H1 (cell line): ENCODE results near the gene BDKRB1. TPM values are rescaled to one million over a fixed set of nuclear protein-coding genes. Genes with fewer than 3 reads are reported as not detected.

Experiments used
- CTCF ChIA-PET: fragments of 300-600 bp; sonication (Branson Sonifier 250); formaldehyde crosslinking; loops from one replicate; lab custom pipeline; 2021; ENCODE audit not compliant: partially characterized antibody; lab: Charles Lee
- POLR2A ChIA-PET: fragments of 300-600 bp; sonication (Branson Sonifier 250); formaldehyde crosslinking; loops from one replicate; lab custom pipeline; 2021; ENCODE audit warnings: inconsistent platforms; ENCODE audit not compliant: partially characterized antibody; lab: Charles Lee
- DNase-seq, 2 experiments: peaks; one replicate each; pipeline versions ENCODE4 v3.0.0 to v3.0.0-alpha.2; 2010 to 2022; ENCODE audit warnings: low spot score in 2 of 2, low read depth in 1 of 2, mixed read lengths in 1 of 2
- FAIRE-seq: peaks from 2 replicates; lab custom pipeline; 2011; peaks lifted over from hg19 to GRCh38; lab: Jason Lieb, UNC
- H2AFZ ChIP-seq: 2 replicates; pipeline ENCODE4 v1.8.1; 2012; ENCODE audit warnings: low read length, inconsistent platforms
- H2AK5ac ChIP-seq: 2 replicates; pipeline ENCODE4 v1.6.1; 2013; ENCODE audit warnings: low read depth, low read length
- H2BK120ac ChIP-seq: replicated peaks from 2 replicates; pipeline ENCODE3; 2013; ENCODE audit warnings: low read depth, low read length, inconsistent platforms
- H2BK12ac ChIP-seq: 2 replicates; pipeline ENCODE4 v1.6.1; 2013; ENCODE audit warnings: low read depth, low read length
- H2BK15ac ChIP-seq: 2 replicates; pipeline ENCODE4 v1.6.1; 2013; ENCODE audit warnings: low read length
- H2BK20ac ChIP-seq: 2 replicates; pipeline ENCODE4 v1.6.1; 2013; ENCODE audit warnings: low read length
- H2BK5ac ChIP-seq: 2 replicates; pipeline ENCODE4 v1.6.1; 2013; ENCODE audit warnings: low read depth, low read length
- H3K14ac ChIP-seq: 2 replicates; pipeline ENCODE4 v1.6.1; 2013; ENCODE audit warnings: inconsistent platforms; ENCODE audit not compliant: insufficient read length
- H3K18ac ChIP-seq: 2 replicates; pipeline ENCODE4 v1.6.1; 2013; ENCODE audit warnings: low read length; ENCODE audit errors: extremely low read depth
- H3K23ac ChIP-seq: 2 replicates; pipeline ENCODE4 v1.6.1; 2013; ENCODE audit warnings: inconsistent platforms; ENCODE audit not compliant: insufficient read length
- H3K23me2 ChIP-seq: 2 replicates; pipeline ENCODE4 v1.6.1; 2013; ENCODE audit warnings: low read depth, low read length
- H3K27ac ChIP-seq: 2 replicates; pipeline ENCODE4 v1.6.1; 2011; ENCODE audit warnings: low read depth, low read length, inconsistent platforms
- H3K27me3 ChIP-seq, 4 experiments: replicated peaks in 1 of 4; 1 replicate in 1 of 4; 2 replicates in 3 of 4; pipeline versions ENCODE4 v1.6.1 to v1.8.1; 2011 to 2013; ENCODE audit warnings: low read length in 3 of 4, mild to moderate bottlenecking in 3 of 4, inconsistent platforms in 2 of 4, mixed read lengths in 2 of 4, moderate library complexity in 1 of 4; ENCODE audit not compliant: control insufficient read depth in 3 of 4, insufficient read depth in 3 of 4; ENCODE audit errors: extremely low read depth in 1 of 4
- H3K36me3 ChIP-seq, 4 experiments: 2 replicates each; pipeline versions ENCODE4 v1.6.1 to v1.8.1; 2011 to 2013; ENCODE audit warnings: mild to moderate bottlenecking in 4 of 4, low read length in 3 of 4, moderate library complexity in 2 of 4, control low read depth in 1 of 4, inconsistent platforms in 1 of 4; ENCODE audit not compliant: insufficient read depth in 4 of 4, control insufficient read depth in 2 of 4
- H3K4ac ChIP-seq: replicated peaks from 2 replicates; pipeline ENCODE3; 2013; ENCODE audit warnings: low read length, low read depth, mixed read lengths, inconsistent platforms; ENCODE audit not compliant: insufficient read length
- H3K4me1 ChIP-seq, 4 experiments: replicated peaks in 1 of 4; 1 replicate in 1 of 4; 2 replicates in 3 of 4; pipeline versions ENCODE4 v1.6.1 to v1.8.1; 2011 to 2013; ENCODE audit warnings: low read length in 3 of 4, inconsistent platforms in 2 of 4, mixed read lengths in 1 of 4; ENCODE audit not compliant: insufficient read depth in 4 of 4, control insufficient read depth in 3 of 4
- H3K4me2 ChIP-seq, 2 experiments: 2 replicates each; pipeline versions ENCODE4 v1.6.1 to v1.8.1; 2011 to 2013; ENCODE audit warnings: low read depth in 2 of 2, low read length in 2 of 2, control low read depth in 1 of 2, inconsistent platforms in 1 of 2, mild to moderate bottlenecking in 1 of 2; ENCODE audit not compliant: insufficient read depth in 1 of 2
- H3K4me3 ChIP-seq, 4 experiments: fragments of 200-600, 300-600 bp in 1 of 4; sonication (generic), shearing (Covaris generic), sonication (Bioruptor Twin) in 1 of 4; 2 replicates each; pipeline versions ENCODE4 v1.5.1 to v1.8.1; 2011 to 2016; ENCODE audit warnings: low read length in 4 of 4, low read depth in 3 of 4, control low read depth in 2 of 4, inconsistent platforms in 2 of 4, mild to moderate bottlenecking in 2 of 4, mixed read lengths in 1 of 4, moderate library complexity in 1 of 4; ENCODE audit not compliant: insufficient read depth in 2 of 4; ENCODE audit errors: extremely low read depth in 1 of 4
- H3K56ac ChIP-seq: replicated peaks from 2 replicates; pipeline ENCODE3; 2013; ENCODE audit warnings: low read depth, mild to moderate bottlenecking, mixed read lengths, low read length, inconsistent platforms; ENCODE audit not compliant: insufficient read length
- H3K79me1 ChIP-seq: 2 replicates; pipeline ENCODE4 v1.6.1; 2013; ENCODE audit warnings: low read depth, low read length, control low read depth
- H3K79me2 ChIP-seq, 2 experiments: 2 replicates each; pipeline versions ENCODE4 v1.6.1 to v1.8.1; 2012 to 2013; ENCODE audit warnings: low read length in 2 of 2, mild to moderate bottlenecking in 2 of 2, inconsistent platforms in 1 of 2; ENCODE audit not compliant: insufficient read depth in 2 of 2, control insufficient read depth in 1 of 2
- H3K9ac ChIP-seq, 4 experiments: replicated peaks in 1 of 4; 1 replicate in 1 of 4; 2 replicates in 3 of 4; pipeline versions ENCODE4 v1.6.1 to v1.8.1; 2011 to 2013; ENCODE audit warnings: low read depth in 3 of 4, low read length in 3 of 4, control low read depth in 2 of 4, mild to moderate bottlenecking in 2 of 4, moderate library complexity in 2 of 4, inconsistent platforms in 1 of 4; ENCODE audit errors: extremely low read depth in 1 of 4
- H3K9me3 ChIP-seq, 2 experiments: 2 replicates each; pipeline versions ENCODE4 v1.6.1 to v1.8.1; 2012 to 2013; ENCODE audit warnings: mild to moderate bottlenecking in 2 of 2, moderate library complexity in 2 of 2, control low read depth in 1 of 2, inconsistent platforms in 1 of 2, low read depth in 1 of 2, low read length in 1 of 2, mixed read lengths in 1 of 2; ENCODE audit not compliant: insufficient read depth in 2 of 2
- H4K20me1 ChIP-seq, 2 experiments: replicated peaks in 1 of 2; 2 replicates each; pipeline versions ENCODE3 to v1.8.1; 2011 to 2013; ENCODE audit warnings: inconsistent platforms in 2 of 2, low read length in 2 of 2, mild to moderate bottlenecking in 1 of 2; ENCODE audit not compliant: insufficient read depth in 2 of 2, control insufficient read depth in 1 of 2
- H4K5ac ChIP-seq: 2 replicates; pipeline ENCODE4 v1.6.1; 2013; ENCODE audit warnings: low read length, low read depth, mixed read lengths, inconsistent platforms; ENCODE audit not compliant: insufficient read length
- H4K8ac ChIP-seq: 2 replicates; pipeline ENCODE4 v1.8.0; 2013; ENCODE audit warnings: mild to moderate bottlenecking, moderate library complexity, low read length, inconsistent platforms; ENCODE audit not compliant: insufficient read depth; ENCODE audit errors: extremely low read depth
- H4K91ac ChIP-seq: replicated peaks from 2 replicates; pipeline ENCODE3; 2013; ENCODE audit warnings: low read length, mixed read lengths, inconsistent platforms; ENCODE audit not compliant: insufficient read length
- CBX5 ChIP-seq: fragments of 300-800, 300-1000 bp; sonication (generic); IDR thresholded peaks from 2 replicates; pipeline ENCODE4 v1.7.1; 2016; ENCODE audit warnings: antibody characterized with exemption, low read length, low read depth
- CBX8 ChIP-seq: fragments of 300-800, 300-1000 bp; sonication (generic); IDR thresholded peaks from 2 replicates; pipeline ENCODE4 v1.7.1; 2016; ENCODE audit warnings: low read depth, low read length, borderline replicate concordance
- CREB1 ChIP-seq: IDR thresholded peaks from 2 replicates; pipeline ENCODE4 v1.6.1; 2012; ENCODE audit warnings: inconsistent platforms
- CTBP2 ChIP-seq: IDR thresholded peaks from 2 replicates; pipeline ENCODE4 v1.7.0; 2011; ENCODE audit warnings: borderline replicate concordance, mild to moderate bottlenecking, moderate library complexity, mixed read lengths, low read length; ENCODE audit not compliant: insufficient read depth, insufficient read length
- EGR1 ChIP-seq: IDR thresholded peaks from 2 replicates; pipeline ENCODE4 v1.6.1; 2011; ENCODE audit warnings: low read depth, low read length, borderline replicate concordance
- JUN ChIP-seq: IDR thresholded peaks from 2 replicates; pipeline ENCODE4 v1.6.1; 2011; ENCODE audit warnings: low read depth, mild to moderate bottlenecking, improper control_type of control experiment, low read length
- NRF1 ChIP-seq: IDR thresholded peaks from 2 replicates; pipeline ENCODE4 v1.6.1; 2011; ENCODE audit warnings: mild to moderate bottlenecking, low read depth, low read length, improper control_type of control experiment
- PHF8 ChIP-seq: fragments of 200-600 bp; sonication (generic); conservative IDR thresholded peaks from 2 replicates; pipeline ENCODE4 v1.7.1; 2012; ENCODE audit warnings: low read depth, mild to moderate bottlenecking, inconsistent platforms, low read length, moderate library complexity
- POLR2AphosphoS5 ChIP-seq: IDR thresholded peaks from 2 replicates; pipeline ENCODE4 v1.6.1; 2011; ENCODE audit warnings: low read depth, low read length
- RFX5 ChIP-seq: IDR thresholded peaks from 2 replicates; pipeline ENCODE4 v1.6.1; 2011; ENCODE audit warnings: low read depth, low read length, improper control_type of control experiment, borderline replicate concordance
- SAP30 ChIP-seq: fragments of 300-600 bp; sonication (generic); IDR thresholded peaks from 2 replicates; pipeline ENCODE4 v1.7.1; 2012; ENCODE audit warnings: low read length, moderate library complexity, mild to moderate bottlenecking, inconsistent platforms; ENCODE audit not compliant: insufficient read depth, insufficient replicate concordance
- SIRT6 ChIP-seq: IDR thresholded peaks from one replicate; pipeline ENCODE4 v1.7.1; 2012; ENCODE audit warnings: low read length, inconsistent platforms
- SRF ChIP-seq: IDR thresholded peaks from 2 replicates; pipeline ENCODE4 v1.6.1; 2011; ENCODE audit warnings: mild to moderate bottlenecking, low read depth, low read length, moderate library complexity
- SUZ12 ChIP-seq: fragments of 200-600 bp; sonication (generic); IDR thresholded peaks from 2 replicates; pipeline ENCODE4 v1.6.1; 2012; ENCODE audit warnings: mild to moderate bottlenecking, inconsistent platforms, low read length, moderate library complexity, mixed read lengths
- YY1 ChIP-seq: IDR thresholded peaks from 2 replicates; pipeline ENCODE4 v1.6.1; 2011; ENCODE audit warnings: low read depth, mild to moderate bottlenecking, low read length
- WGBS, 2 experiments: shearing (Covaris generic) in 1 of 2; methylation state at CpG; one replicate each; pipeline versions ENCODE4 v1.1.6 to v1.1.7; 2013 to 2015; ENCODE audit warnings: low lambda C conversion rate in 2 of 2, mixed read lengths in 2 of 2, inconsistent platforms in 1 of 2, low coverage in 1 of 2, missing lambda C conversion rate in 1 of 2; ENCODE audit not compliant: insufficient replicate concordance in 2 of 2, insufficient coverage in 1 of 2, insufficient read length in 1 of 2; ENCODE audit errors: extremely low coverage in 1 of 2, missing lambda C conversion rate in 1 of 2; 5-methylcytosine and 5-hydroxymethylcytosine counted together
- polyA plus RNA-seq, 7 experiments: library from polyadenylated mRNA; depleted of rRNA in 3 of 7; stranded (reverse) in 5 of 7; unstranded in 2 of 7; fragments of >200 nt in 5 of 7; fragments of 200-250 nt in 2 of 7; gene quantifications; 1 replicate in 5 of 7; 2 replicates in 1 of 7; 4 replicates in 1 of 7; pipeline versions ENCODE4 v1.2.1 to v1.2.3, GENCODE V29; 2011 to 2013; ENCODE audit warnings: missing spikeins in 2 of 7, mixed read lengths in 2 of 7
- total RNA-seq: library from RNA; stranded (reverse); fragmentation: NEBNext Ultra II Directional; extraction: Animal tissue kit (Norgen Biotek cat#: 25700); gene quantifications from 2 replicates; pipeline ENCODE4 v1.2.1, GENCODE V29; 2021

BDKRB1 gene
- total and polyA plus RNA-seq, 2 of the 8 experiments (the other 6 are each of a cell fraction or from before 2014, with no cell fraction given), result 0.27 TPM; not detected in 1

DNA sequence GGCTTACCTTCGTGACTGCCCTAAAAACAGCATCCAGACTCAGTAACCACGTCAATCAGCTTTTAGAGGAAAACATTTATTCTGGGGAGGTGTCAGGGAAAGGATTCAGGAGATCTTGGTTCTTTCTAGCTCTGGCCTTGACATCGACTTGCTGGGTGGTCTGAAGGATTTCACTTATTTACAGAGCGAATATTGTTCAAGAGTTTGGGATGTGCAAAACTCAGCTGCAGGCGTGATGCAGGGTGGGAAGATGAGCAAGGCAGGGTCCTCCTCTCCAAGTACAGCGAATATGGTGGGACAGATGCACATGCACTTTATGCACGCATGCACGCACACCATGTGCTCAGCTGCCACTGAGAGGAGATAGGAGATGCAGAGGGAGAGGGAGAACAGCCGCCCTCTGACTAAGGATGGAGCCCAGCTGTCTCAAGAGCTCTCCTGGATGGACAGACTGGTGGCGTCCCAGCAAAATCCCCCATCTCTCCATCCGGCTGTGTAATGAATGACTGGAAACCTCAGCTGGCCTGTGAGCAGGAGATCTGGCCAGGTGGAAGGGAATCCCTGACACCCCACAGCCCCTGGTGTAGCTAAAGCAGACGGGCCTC, 24.4 kb upstream of the BDKRB1 start:
- no peak for DNase-seq
- 87% methylated on average over 12 of the region's 12 CpGs; no CpG with 5 or more reads in 1 of the 2 experiments for WGBS, 2 experiments
- no peak for TF ChIP-seq PHF8
- TF ChIP-seq SUZ12, result no peak
- no peak for TF ChIP-seq CBX8
- no peak for TF ChIP-seq CTBP2
- TF ChIP-seq SRF, result no peak
- no peak for TF ChIP-seq CREB1
- no peak for TF ChIP-seq CBX5
- TF ChIP-seq YY1, result no peak
- TF ChIP-seq EGR1, result no peak
- TF ChIP-seq RFX5, result no peak
- TF ChIP-seq SAP30, result no peak
- no peak for TF ChIP-seq JUN
- no peak for TF ChIP-seq SIRT6
- TF ChIP-seq NRF1, result no peak
- TF ChIP-seq POLR2AphosphoS5, result no peak

More for the DNA sequence above, 24.4 kb upstream of the BDKRB1 start:
- Histone ChIP-seq H2AK5ac (no peak overlapping the region), H2BK5ac (no peak overlapping the region), H2BK15ac (no peak overlapping the region), H3K4ac (no peak overlapping the region), H2AFZ (no peak overlapping the region), H3K4me2 (no peak overlapping the region), H2BK20ac (no peak overlapping the region), H3K9ac (no peak overlapping the region), H3K79me2 (no peaks in the 10 kb centered on the region), H3K27me3 (no peaks in the 10 kb centered on the region), H3K56ac (no peak overlapping the region), H2BK120ac (no peak overlapping the region), H3K4me3 (no peak overlapping the region), H3K36me3 (no peaks in the 10 kb centered on the region), H4K8ac (no peak overlapping the region), H4K91ac (no peak overlapping the region), H3K27ac (no peak overlapping the region), H3K4me1 (peaks cover 0 to 5% (median 0%) of the 10 kb centered on the region in 4 experiments; a peak in 1 of 7 replicates), H4K20me1 (no peaks in the 10 kb centered on the region), H3K9me3 (peaks cover 4 to 6% of the 10 kb centered on the region in 2 experiments; a peak in 2 of 4 replicates), H4K5ac (no peak overlapping the region), H3K23ac (no peak overlapping the region), H3K79me1 (no peaks in the 10 kb centered on the region), H3K18ac (no peak overlapping the region), H3K14ac (no peak overlapping the region), H3K23me2 (no peaks in the 10 kb centered on the region), H2BK12ac (no peak overlapping the region)
- no peak for FAIRE-seq
- ChIA-PET POLR2A (no interaction called here), CTCF (interaction anchor here (0.7 to 1.5 kb wide), 5 partner anchors 13 to 133 kb away, joined by 3 to 5 read pairs (median 4); no protein-coding TSS in a partner anchor)
